Endodermal cell (in vitro differentiated cells): ENCODE measurements around the gene MARK4. TPM values are rescaled to one million over a fixed set of nuclear protein-coding genes. Genes with fewer than 3 reads are reported as not detected.

ENCODE experiments used
- DNase-seq: peaks from one replicate; pipeline ENCODE4 v3.0.0-alpha.2; 2017
- H3K27ac ChIP-seq: 2 replicates; pipeline ENCODE4 v1.5.1; 2013; ENCODE audit warnings: mild to moderate bottlenecking, low read depth, low read length, moderate library complexity
- H3K27me3 ChIP-seq: 2 replicates; pipeline ENCODE4 v1.6.1; 2013; ENCODE audit warnings: mild to moderate bottlenecking, low read length, moderate library complexity; ENCODE audit not compliant: insufficient read depth, control insufficient read depth, poor library complexity, severe bottlenecking
- H3K36me3 ChIP-seq: 2 replicates; pipeline ENCODE4 v1.7.0; 2013; ENCODE audit warnings: mild to moderate bottlenecking, low read length, moderate library complexity; ENCODE audit not compliant: control insufficient read depth, insufficient read depth
- H3K4me1 ChIP-seq: one replicate; pipeline ENCODE4 v1.7.0; 2013; ENCODE audit warnings: low read length; ENCODE audit not compliant: control insufficient read depth, insufficient read depth
- H3K4me3 ChIP-seq: 2 replicates; pipeline ENCODE4 v1.5.1; 2013; ENCODE audit warnings: mild to moderate bottlenecking, low read length, moderate library complexity
- H3K9ac ChIP-seq: 2 replicates; pipeline ENCODE4 v1.6.1; 2013; ENCODE audit warnings: mild to moderate bottlenecking, low read length, moderate library complexity; ENCODE audit not compliant: poor library complexity, severe bottlenecking; ENCODE audit errors: extremely low read depth
- H3K9me3 ChIP-seq: 2 replicates; pipeline ENCODE4 v1.6.1; 2013; ENCODE audit warnings: mild to moderate bottlenecking, low read length, moderate library complexity; ENCODE audit not compliant: control insufficient read depth
- H3K27ac Mint-ChIP-seq: 2 replicates; pipeline ENCODE4 v1.8.0; 2020; ENCODE audit warnings: mixed read lengths
- H3K27me3 Mint-ChIP-seq: 2 replicates; pipeline ENCODE4 v1.8.0; 2021; ENCODE audit warnings: mild to moderate bottlenecking, mixed read lengths; ENCODE audit not compliant: insufficient read depth
- H3K36me3 Mint-ChIP-seq: 2 replicates; pipeline ENCODE4 v1.8.0; 2020; ENCODE audit warnings: low read depth, mixed read lengths
- H3K4me1 Mint-ChIP-seq: 2 replicates; pipeline ENCODE4 v1.8.0; 2020; ENCODE audit warnings: mixed read lengths
- H3K4me3 Mint-ChIP-seq: 2 replicates; pipeline ENCODE4 v1.8.0; 2020; ENCODE audit warnings: mild to moderate bottlenecking, moderate library complexity, mixed read lengths
- H3K9me3 Mint-ChIP-seq: 2 replicates; pipeline ENCODE4 v1.8.0; 2020; ENCODE audit warnings: mild to moderate bottlenecking, mixed read lengths
- CTCF ChIP-seq: fragments of 200-600 bp; sonication (generic); conservative IDR thresholded peaks from 2 replicates; pipeline ENCODE4 v1.5.0; 2021; ENCODE audit warnings: antibody characterized with exemption, mild to moderate bottlenecking
- WGBS, 2 experiments: methylation state at CpG; one replicate each; pipeline versions ENCODE4 v1.1.5 to v1.1.7; 2013; ENCODE audit warnings: missing lambda C conversion rate in 2 of 2, mixed read lengths in 1 of 2; ENCODE audit not compliant: insufficient coverage in 1 of 2, insufficient read length in 1 of 2; 5-methylcytosine and 5-hydroxymethylcytosine counted together
- total RNA-seq, 2 donors: library from RNA; stranded (reverse); fragmentation: NEBNext Ultra II Directional in 1 of 2; extraction: Animal tissue kit (Norgen Biotek cat#: 25700) in 1 of 2; gene quantifications; 2 replicates in 1 of 2; 3 replicates in 1 of 2; pipeline ENCODE4 v1.2.1, GENCODE V29; 2021

The MARK4 gene
- total RNA-seq, 2 donors from 2014 or later: 74.6 to 90.6 TPM

DNA sequence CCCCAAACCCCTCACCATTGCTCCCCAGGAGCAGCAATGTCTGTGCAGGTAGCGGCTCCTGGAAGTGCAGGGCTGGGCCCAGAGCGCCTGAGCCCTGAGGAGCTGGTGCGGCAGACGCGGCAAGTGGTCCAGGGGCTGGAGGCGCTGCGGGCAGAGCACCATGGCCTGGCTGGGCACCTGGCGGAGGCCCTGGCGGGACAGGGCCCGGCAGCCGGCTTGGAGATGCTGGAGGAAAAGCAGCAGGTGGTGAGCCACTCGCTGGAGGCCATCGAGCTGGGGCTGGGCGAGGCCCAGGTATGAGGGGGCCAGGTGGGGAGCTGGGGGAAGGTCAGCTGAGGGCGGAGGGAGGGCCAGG, 94.4 kb downstream of the MARK4 start:
- peaks cover 4% of the 10 kb centered on the region for H3K36me3 ChIP-seq
- no peak for DNase-seq

GRCh38 chr19:45346449-45346848, 95.4 kb downstream of the MARK4 start:
- Mint-ChIP-seq H3K4me1 (no peaks in the 10 kb centered on the region), H3K27me3 (no peaks in the 10 kb centered on the region), H3K4me3 (no peak overlapping the region), H3K9me3 (no peaks in the 10 kb centered on the region), H3K27ac (no peak overlapping the region), H3K36me3 (peaks cover 12% of the 10 kb centered on the region)
- Histone ChIP-seq H3K27me3 (peaks cover 9% of the 10 kb centered on the region), H3K4me1 (no peaks in the 10 kb centered on the region), H3K4me3 (no peak overlapping the region), H3K9me3 (no peaks in the 10 kb centered on the region), H3K9ac (no peak overlapping the region), H3K36me3 (peaks cover 8% of the 10 kb centered on the region), H3K27ac (no peak overlapping the region)
- DNase-seq: peak; percentile 83
- TF ChIP-seq CTCF: peak; percentile 61
- 65 to 81% methylated on average over 17 to 27 of the region's 27 CpGs for WGBS, 2 experiments

More for the DNA sequence above, 94.4 kb downstream of the MARK4 start:
- Mint-ChIP-seq H3K4me1 (no peaks in the 10 kb centered on the region), H3K27me3 (no peaks in the 10 kb centered on the region), H3K9me3 (no peaks in the 10 kb centered on the region), H3K4me3 (no peak overlapping the region), H3K36me3 (peaks cover 11% of the 10 kb centered on the region), H3K27ac (no peak overlapping the region)
- TF ChIP-seq CTCF: no peak
- Histone ChIP-seq H3K9me3 (no peaks in the 10 kb centered on the region), H3K9ac (no peak overlapping the region), H3K4me1 (no peaks in the 10 kb centered on the region), H3K27ac (no peak overlapping the region), H3K27me3 (peaks cover 15% of the 10 kb centered on the region), H3K4me3 (no peak overlapping the region)
- WGBS, 2 experiments: 95 to 100% methylated on average over 1 to 15 of the region's 15 CpGs

DNA sequence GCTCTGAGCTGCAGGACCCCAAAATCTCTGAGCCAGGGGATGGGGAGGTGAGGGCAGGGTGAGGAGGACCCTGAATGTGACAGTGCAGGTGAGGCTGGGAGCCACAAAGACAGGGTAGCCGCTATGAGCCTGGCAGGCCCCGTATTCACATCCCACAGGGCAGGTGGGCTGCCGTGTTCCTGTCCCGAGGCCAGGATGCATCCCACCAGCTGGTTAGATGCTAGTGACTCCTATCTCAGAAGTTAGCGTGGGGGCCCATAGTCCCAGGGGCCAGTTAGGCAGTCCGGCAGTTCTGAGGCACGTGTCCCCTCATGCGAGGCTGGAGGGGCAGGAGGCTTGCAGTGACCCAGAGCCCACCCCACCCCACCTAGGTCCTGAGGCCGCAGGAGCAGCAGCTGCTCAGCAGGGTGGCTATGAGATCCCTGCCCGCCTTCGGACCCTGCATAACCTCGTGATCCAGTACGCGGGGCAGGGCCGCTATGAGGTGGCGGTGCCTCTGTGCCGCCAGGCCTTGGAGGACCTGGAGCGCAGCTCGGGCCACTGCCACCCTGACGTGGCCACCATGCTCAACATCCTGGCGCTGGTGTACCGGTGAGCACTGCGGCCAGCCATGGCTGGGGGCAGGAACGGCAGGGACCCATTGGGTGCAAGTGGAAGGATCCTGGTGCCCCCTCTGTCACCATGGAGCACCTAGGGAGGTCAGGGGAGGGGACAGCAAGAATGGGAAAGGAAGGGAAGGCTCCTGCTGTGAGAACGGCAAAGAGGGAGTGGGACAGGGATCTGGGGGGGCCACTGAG, 96.7 kb downstream of the MARK4 start:
- H3K27me3 Mint-ChIP-seq: no peaks in the 10 kb centered on the region
- H3K4me3 ChIP-seq: no peak overlapping the region
- TF ChIP-seq CTCF: no peak
- H3K36me3 ChIP-seq: peaks cover 18% of the 10 kb centered on the region
- no peak overlapping the region for H3K4me3 Mint-ChIP-seq
- H3K9ac ChIP-seq: no peak overlapping the region
- H3K36me3 Mint-ChIP-seq: peaks cover 19% of the 10 kb centered on the region
- no peaks in the 10 kb centered on the region for H3K4me1 Mint-ChIP-seq
- no peaks in the 10 kb centered on the region for H3K4me1 ChIP-seq
- H3K27ac Mint-ChIP-seq: no peak overlapping the region
- 93 to 96% methylated on average over 17 to 25 of the region's 25 CpGs for WGBS, 2 experiments
- H3K27ac ChIP-seq: no peak overlapping the region
- no peaks in the 10 kb centered on the region for H3K9me3 Mint-ChIP-seq
- no peaks in the 10 kb centered on the region for H3K9me3 ChIP-seq
- no peaks in the 10 kb centered on the region for H3K27me3 ChIP-seq
- no peak for DNase-seq
